ENCODE results near the gene SPNS3.

SPNS3 gene

GRCh38 chr17:4480929-4481898 lies 47.5 kb downstream of the SPNS3 start:
- H3K4me3 Mint-ChIP-seq = peak overlapping the region; percentile 71
- peak; percentile 36 for DNase-seq (ENCODE audit: low spot score)
- peaks cover 2% of the 10 kb centered on the region for H3K36me3 Mint-ChIP-seq (ENCODE audit: low read depth)
- H3K27me3 Mint-ChIP-seq (ENCODE audit: low read depth) = no peaks in the 10 kb centered on the region
- H3K9me3 Mint-ChIP-seq = no peaks in the 10 kb centered on the region
- peak overlapping the region; percentile 87 for H3K27ac Mint-ChIP-seq
- H3K4me1 Mint-ChIP-seq (ENCODE audit: low read depth) = peaks cover 32% of the 10 kb centered on the region

GRCh38 chr17:4482338-4483011 lies 48.7 kb downstream of the SPNS3 start:
- peak overlapping the region; percentile 52 for H3K27ac Mint-ChIP-seq
- peaks cover 37% of the 10 kb centered on the region for H3K4me1 Mint-ChIP-seq (ENCODE audit: low read depth)
- no peak for DNase-seq (ENCODE audit: low spot score)

DNA sequence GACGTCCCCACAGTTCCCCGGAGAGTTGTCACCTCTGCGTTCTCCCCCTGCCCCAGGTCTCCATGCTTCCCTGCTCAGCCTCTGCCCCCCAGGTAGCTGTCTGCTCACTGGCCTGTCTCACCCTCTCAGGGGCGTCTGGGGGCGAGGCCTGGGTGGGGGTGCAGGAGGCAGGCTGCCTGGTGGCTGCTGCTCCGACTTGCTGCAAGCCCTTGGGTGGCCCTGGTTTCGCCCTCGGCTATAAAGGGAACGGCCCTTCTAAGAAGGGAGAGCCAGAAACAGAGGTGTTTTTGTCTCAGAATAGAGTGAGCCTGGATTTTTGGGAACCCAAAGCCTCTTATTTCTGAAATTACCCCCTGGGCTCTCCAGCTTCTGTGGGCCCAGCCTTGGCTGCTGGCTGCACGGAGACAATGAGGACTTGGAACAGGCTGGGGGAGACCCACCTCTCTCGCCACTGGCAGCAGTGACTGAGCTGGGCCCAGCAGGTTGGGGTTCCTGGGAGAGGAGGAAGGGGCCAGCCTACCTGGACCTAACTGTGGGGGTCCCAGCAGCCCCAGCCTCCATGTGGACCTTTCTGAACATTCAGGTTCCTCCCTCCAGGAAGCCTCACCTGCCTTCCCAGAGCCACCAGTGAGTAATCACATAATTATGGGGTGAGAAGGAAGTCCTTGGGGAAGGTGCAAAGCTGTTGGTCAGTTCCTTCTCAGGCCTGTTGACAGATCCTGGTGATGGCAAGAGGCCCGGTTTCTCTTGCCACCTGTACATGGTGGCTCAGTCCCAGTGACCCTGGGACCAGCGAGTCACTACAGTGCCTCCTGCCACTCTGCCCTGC lies 49.5 kb downstream of the SPNS3 start:
- H3K27me3 Mint-ChIP-seq (ENCODE audit: low read depth) = no peaks in the 10 kb centered on the region
- no peak for DNase-seq (ENCODE audit: low spot score)
- H3K27ac Mint-ChIP-seq = no peak overlapping the region
- no peaks in the 10 kb centered on the region for H3K9me3 Mint-ChIP-seq
- H3K36me3 Mint-ChIP-seq (ENCODE audit: low read depth) = peaks cover 4% of the 10 kb centered on the region
- H3K4me3 Mint-ChIP-seq = no peak overlapping the region
- peaks cover 36% of the 10 kb centered on the region for H3K4me1 Mint-ChIP-seq (ENCODE audit: low read depth)

More at GRCh38 chr17:4482338-4483011, 48.7 kb downstream of the SPNS3 start:
- no peak overlapping the region for H3K4me3 Mint-ChIP-seq
- no peaks in the 10 kb centered on the region for H3K27me3 Mint-ChIP-seq (ENCODE audit: low read depth)
- H3K36me3 Mint-ChIP-seq (ENCODE audit: low read depth) = peaks cover 4% of the 10 kb centered on the region
- no peaks in the 10 kb centered on the region for H3K9me3 Mint-ChIP-seq

- Mint-ChIP-seq H3K4me1 (ENCODE audit: low read depth) (peaks cover 30% of the 10 kb centered on the region), H3K27ac (peak overlapping the region; percentile 77), H3K27me3 (ENCODE audit: low read depth) (no peaks in the 10 kb centered on the region), H3K9me3 (no peaks in the 10 kb centered on the region), H3K36me3 (ENCODE audit: low read depth) (peaks cover 4% of the 10 kb centered on the region), H3K4me3 (peak overlapping the region; percentile 82)
- DNase-seq (ENCODE audit: low spot score) = peak; percentile 34
These were observed 52.2 kb downstream of the SPNS3 start for GRCh38 chr17:4485676-4486646.

- Mint-ChIP-seq H3K27me3 (ENCODE audit: low read depth) (no peaks in the 10 kb centered on the region), H3K4me3 (no peak overlapping the region), H3K27ac (no peak overlapping the region), H3K9me3 (no peaks in the 10 kb centered on the region), H3K36me3 (ENCODE audit: low read depth) (peaks cover 2% of the 10 kb centered on the region), H3K4me1 (ENCODE audit: low read depth) (peaks cover 19% of the 10 kb centered on the region)
- DNase-seq (ENCODE audit: low spot score) = no peak
These were observed 53.6 kb downstream of the SPNS3 start for GRCh38 chr17:4487296-4487695.

DNA sequence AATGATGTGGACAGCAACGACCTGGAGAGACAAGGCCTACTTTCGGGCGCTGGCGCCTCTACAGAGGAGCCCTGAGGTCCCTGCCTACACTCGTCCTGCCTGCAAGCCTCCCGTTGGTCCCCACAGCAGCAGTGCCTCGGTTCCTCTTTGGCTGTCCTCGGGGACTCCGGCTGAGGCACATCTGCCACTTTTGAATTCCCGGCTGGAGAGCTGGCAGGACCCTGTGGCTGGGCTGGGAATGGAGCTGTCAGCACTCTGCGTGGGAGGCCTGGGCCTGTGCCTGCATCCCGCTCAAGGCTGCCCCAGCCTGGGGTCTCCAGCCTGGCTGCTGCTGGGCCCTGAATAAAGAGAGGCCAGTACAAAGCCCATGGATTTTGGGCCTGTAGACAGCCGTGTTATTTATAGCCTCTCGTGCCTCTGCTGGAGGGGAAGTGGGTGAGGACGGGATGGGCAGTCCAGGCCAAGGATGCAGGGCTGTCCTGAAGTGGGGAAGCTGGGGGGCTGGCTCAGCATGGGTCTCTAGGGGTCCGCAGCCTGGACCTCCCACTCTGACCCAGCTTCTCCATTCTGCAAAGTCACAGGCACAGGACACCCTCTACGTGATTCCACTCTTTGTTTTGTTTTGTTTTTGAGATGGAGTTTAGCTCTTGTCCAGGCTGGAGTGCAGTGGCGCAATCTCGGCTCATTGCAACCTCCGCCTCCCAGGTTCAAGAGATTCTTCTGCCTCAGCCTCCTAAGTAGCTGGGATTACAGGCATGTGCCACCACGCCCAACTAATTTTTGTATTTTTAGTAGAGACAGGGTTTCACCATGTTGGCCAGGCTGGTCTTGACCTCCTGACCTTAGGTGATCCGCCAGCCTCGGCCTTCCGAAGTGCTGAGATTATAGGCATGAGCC lies 54.3 kb downstream of the SPNS3 start:
- DNase-seq (ENCODE audit: low spot score) = no peak
- Mint-ChIP-seq H3K27ac (no peak overlapping the region), H3K9me3 (no peaks in the 10 kb centered on the region), H3K27me3 (ENCODE audit: low read depth) (no peaks in the 10 kb centered on the region), H3K4me3 (no peak overlapping the region), H3K4me1 (ENCODE audit: low read depth) (peaks cover 24% of the 10 kb centered on the region), H3K36me3 (ENCODE audit: low read depth) (peaks cover 2% of the 10 kb centered on the region)

- no peak for DNase-seq (ENCODE audit: low spot score)
- Mint-ChIP-seq H3K4me1 (ENCODE audit: low read depth) (peaks cover 28% of the 10 kb centered on the region), H3K4me3 (no peak overlapping the region), H3K27ac (no peak overlapping the region), H3K36me3 (ENCODE audit: low read depth) (peaks cover 2% of the 10 kb centered on the region), H3K9me3 (no peaks in the 10 kb centered on the region), H3K27me3 (ENCODE audit: low read depth) (no peaks in the 10 kb centered on the region)
These were observed 55.4 kb downstream of the SPNS3 start for GRCh38 chr17:4488989-4489595.

DNA sequence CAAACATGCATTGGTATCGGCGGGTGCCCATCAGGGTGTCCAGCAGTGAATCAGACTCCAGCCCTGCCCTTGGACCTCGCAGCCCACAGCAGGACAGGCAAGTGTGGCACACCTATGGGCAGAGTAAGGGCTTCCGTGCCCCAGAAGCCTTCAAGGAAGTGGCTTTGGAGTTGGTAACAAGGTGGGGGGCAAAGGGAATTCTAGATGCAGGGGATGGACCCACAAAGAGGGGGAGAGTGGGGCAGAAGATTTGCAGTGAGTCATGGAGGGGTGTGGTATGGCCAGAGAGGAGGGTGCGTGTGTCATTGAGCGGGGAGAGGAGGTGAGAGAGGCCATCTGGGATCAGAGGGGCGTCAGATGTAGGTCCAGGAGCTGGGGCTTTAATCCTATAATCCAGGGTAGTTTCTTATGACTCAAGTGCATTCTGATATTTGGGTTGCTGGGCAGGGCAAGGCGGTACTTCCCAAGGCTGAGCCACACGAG lies 56.4 kb downstream of the SPNS3 start:
- Mint-ChIP-seq H3K27ac (no peak overlapping the region), H3K4me3 (no peak overlapping the region), H3K9me3 (no peaks in the 10 kb centered on the region), H3K27me3 (ENCODE audit: low read depth) (no peaks in the 10 kb centered on the region), H3K4me1 (ENCODE audit: low read depth) (peaks cover 23% of the 10 kb centered on the region), H3K36me3 (ENCODE audit: low read depth) (peaks cover 2% of the 10 kb centered on the region)
- no peak for DNase-seq (ENCODE audit: low spot score)

GRCh38 chr17:4490637-4491061 lies 56.9 kb downstream of the SPNS3 start:
- no peaks in the 10 kb centered on the region for H3K27me3 Mint-ChIP-seq (ENCODE audit: low read depth)

DNA sequence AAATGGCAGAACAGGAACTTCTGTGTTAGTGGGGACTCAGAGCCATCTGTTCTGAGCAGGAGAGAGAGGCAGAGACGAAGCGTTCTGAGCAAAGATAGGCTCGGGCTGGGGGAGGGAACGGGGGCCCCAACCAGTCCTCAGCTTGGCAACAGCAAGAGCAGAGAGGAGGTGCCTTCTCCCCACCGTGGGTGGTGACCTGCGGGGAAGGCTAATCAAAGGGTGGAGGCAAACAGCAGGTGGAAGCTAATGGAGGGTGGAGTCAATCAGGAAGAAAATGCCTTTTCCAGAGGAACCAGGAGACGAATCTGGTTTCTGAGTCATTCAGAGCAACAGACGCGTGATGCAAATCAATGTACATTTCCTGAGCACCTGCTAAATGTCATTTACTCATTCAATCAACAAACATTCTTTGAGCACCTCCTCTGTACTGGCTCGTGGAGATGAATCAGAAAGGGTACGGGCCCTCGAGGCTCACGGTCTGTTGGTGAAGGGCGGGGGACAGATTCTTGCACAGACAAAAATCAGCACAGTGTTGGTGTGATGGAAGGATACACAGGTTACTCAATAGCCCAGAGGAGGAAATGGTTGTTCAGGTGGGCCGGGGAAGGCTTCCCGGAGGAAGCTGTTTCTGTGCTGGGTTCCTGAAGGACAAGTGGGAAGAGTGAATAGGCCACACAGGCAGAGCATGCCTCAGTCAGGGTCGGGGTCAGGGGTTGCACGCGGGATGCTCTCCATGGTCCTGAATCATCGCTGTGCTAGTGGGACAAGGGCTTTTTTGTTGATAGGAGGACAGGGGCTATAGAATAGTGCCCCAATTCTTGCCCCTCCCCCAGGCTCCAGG lies 59.2 kb downstream of the SPNS3 start:
- H3K9me3 Mint-ChIP-seq = no peaks in the 10 kb centered on the region
- H3K27ac Mint-ChIP-seq = no peak overlapping the region

More at GRCh38 chr17:4490637-4491061, 56.9 kb downstream of the SPNS3 start:
- Mint-ChIP-seq H3K4me1 (ENCODE audit: low read depth) (peaks cover 19% of the 10 kb centered on the region), H3K9me3 (no peaks in the 10 kb centered on the region), H3K36me3 (ENCODE audit: low read depth) (peaks cover 2% of the 10 kb centered on the region), H3K4me3 (no peak overlapping the region), H3K27ac (no peak overlapping the region)
- DNase-seq (ENCODE audit: low spot score) = no peak

More for the DNA sequence above, 59.2 kb downstream of the SPNS3 start:
- peak; percentile 13 for DNase-seq (ENCODE audit: low spot score)
- Mint-ChIP-seq H3K4me1 (ENCODE audit: low read depth) (peaks cover 9% of the 10 kb centered on the region), H3K4me3 (no peak overlapping the region), H3K36me3 (ENCODE audit: low read depth) (no peaks in the 10 kb centered on the region), H3K27me3 (ENCODE audit: low read depth) (peaks cover 10% of the 10 kb centered on the region)
